CD4-positive, alpha-beta T cell treated with Interleukin-21 for 1 hour (primary cell): ENCODE data around the gene CIBAR2.

Experiments
- DNase-seq: peaks from one replicate; pipeline ENCODE4 v3.0.0-alpha.2; 2020

CIBAR2 gene

GRCh38 chr16:85081765-85082164 lies 30.5 kb downstream of the CIBAR2 start:
- DNase-seq, result no peak

GRCh38 chr16:85081038-85081437 lies 31.2 kb downstream of the CIBAR2 start:
- DNase-seq, result no peak

GRCh38 chr16:85079785-85080570 lies 32.3 kb downstream of the CIBAR2 start:
- DNase-seq, result no peak

GRCh38 chr16:85078952-85079351 lies 33.3 kb downstream of the CIBAR2 start:
- DNase-seq, result no peak

- no peak for DNase-seq
Measured at GRCh38 chr16:85078226-85078625, 34.0 kb downstream of the CIBAR2 start.

- no peak for DNase-seq
Measured at GRCh38 chr16:85077576-85078125, 34.6 kb downstream of the CIBAR2 start.

GRCh38 chr16:85077039-85077438 lies 35.2 kb downstream of the CIBAR2 start:
- DNase-seq, result no peak

GRCh38 chr16:85075236-85075924 lies 36.9 kb downstream of the CIBAR2 start:
- no peak for DNase-seq

GRCh38 chr16:85074225-85074914 lies 37.9 kb downstream of the CIBAR2 start:
- no peak for DNase-seq

GRCh38 chr16:85072947-85073346 lies 39.3 kb downstream of the CIBAR2 start:
- DNase-seq, result no peak

GRCh38 chr16:85072076-85072860 lies 40.0 kb downstream of the CIBAR2 start:
- no peak for DNase-seq

GRCh38 chr16:85069171-85069570 lies 43.1 kb downstream of the CIBAR2 start:
- DNase-seq, result no peak

- DNase-seq, result no peak
Measured at GRCh38 chr16:85068746-85069145, 43.5 kb downstream of the CIBAR2 start.

GRCh38 chr16:85067426-85067825 lies 44.8 kb downstream of the CIBAR2 start:
- no peak for DNase-seq

GRCh38 chr16:85067024-85067423 lies 45.2 kb downstream of the CIBAR2 start:
- no peak for DNase-seq

- DNase-seq, result no peak
Measured at GRCh38 chr16:85066346-85066885, 45.9 kb downstream of the CIBAR2 start.

GRCh38 chr16:85065099-85065498 lies 47.2 kb downstream of the CIBAR2 start:
- no peak for DNase-seq

- no peak for DNase-seq
Measured at GRCh38 chr16:85064186-85064585, 48.1 kb downstream of the CIBAR2 start.

- DNase-seq, result no peak
Measured at GRCh38 chr16:85062845-85063244, 49.4 kb downstream of the CIBAR2 start.

GRCh38 chr16:85062323-85062722 lies 49.9 kb downstream of the CIBAR2 start:
- DNase-seq, result no peak

- DNase-seq, result peak; percentile 23
Measured at GRCh38 chr16:85061566-85061965, 50.7 kb downstream of the CIBAR2 start.

- DNase-seq, result no peak
Measured at GRCh38 chr16:85058909-85059308, 53.4 kb downstream of the CIBAR2 start.
